Muscle layer of colon (tissue), 2 donors: ENCODE results near the gene PLEKHN1.
"Not testable (repeated sequence)": the region's sequence is repeated elsewhere in the genome, so short reads cannot be mapped to it uniquely, and the experiment has no call there.

ENCODE experiments used
- H3K27ac ChIP-seq: one replicate; pipeline ENCODE4 v1.7.0; 2013; ENCODE audit warnings: low read depth, mild to moderate bottlenecking, low read length, moderate library complexity
- H3K27me3 ChIP-seq, 2 donors: one replicate each; pipeline ENCODE4 v1.7.0; 2013; ENCODE audit warnings: low read length in 2 of 2, mild to moderate bottlenecking in 2 of 2; ENCODE audit not compliant: insufficient read depth in 2 of 2, control insufficient read depth in 1 of 2
- H3K36me3 ChIP-seq: one replicate; pipeline ENCODE4 v1.7.0; 2013; ENCODE audit warnings: mild to moderate bottlenecking, low read length; ENCODE audit not compliant: insufficient read depth
- H3K4me1 ChIP-seq: one replicate; pipeline ENCODE4 v1.7.0; 2013; ENCODE audit warnings: mild to moderate bottlenecking, low read length; ENCODE audit not compliant: insufficient read depth
- H3K4me3 ChIP-seq, 2 donors: one replicate each; pipeline ENCODE4 v1.7.0; 2013; ENCODE audit warnings: low read length in 2 of 2, low read depth in 1 of 2, mild to moderate bottlenecking in 1 of 2, moderate library complexity in 1 of 2
- H3K9ac ChIP-seq: one replicate; pipeline ENCODE4 v1.7.0; 2013; ENCODE audit warnings: low read length
- H3K9me3 ChIP-seq: one replicate; pipeline ENCODE4 v1.7.0; 2013; ENCODE audit warnings: mild to moderate bottlenecking, low read length
- donor health status: abdominal sarcoma.
- donor health status: Adenocarcinoma of cecum.

Gene PLEKHN1

DNA sequence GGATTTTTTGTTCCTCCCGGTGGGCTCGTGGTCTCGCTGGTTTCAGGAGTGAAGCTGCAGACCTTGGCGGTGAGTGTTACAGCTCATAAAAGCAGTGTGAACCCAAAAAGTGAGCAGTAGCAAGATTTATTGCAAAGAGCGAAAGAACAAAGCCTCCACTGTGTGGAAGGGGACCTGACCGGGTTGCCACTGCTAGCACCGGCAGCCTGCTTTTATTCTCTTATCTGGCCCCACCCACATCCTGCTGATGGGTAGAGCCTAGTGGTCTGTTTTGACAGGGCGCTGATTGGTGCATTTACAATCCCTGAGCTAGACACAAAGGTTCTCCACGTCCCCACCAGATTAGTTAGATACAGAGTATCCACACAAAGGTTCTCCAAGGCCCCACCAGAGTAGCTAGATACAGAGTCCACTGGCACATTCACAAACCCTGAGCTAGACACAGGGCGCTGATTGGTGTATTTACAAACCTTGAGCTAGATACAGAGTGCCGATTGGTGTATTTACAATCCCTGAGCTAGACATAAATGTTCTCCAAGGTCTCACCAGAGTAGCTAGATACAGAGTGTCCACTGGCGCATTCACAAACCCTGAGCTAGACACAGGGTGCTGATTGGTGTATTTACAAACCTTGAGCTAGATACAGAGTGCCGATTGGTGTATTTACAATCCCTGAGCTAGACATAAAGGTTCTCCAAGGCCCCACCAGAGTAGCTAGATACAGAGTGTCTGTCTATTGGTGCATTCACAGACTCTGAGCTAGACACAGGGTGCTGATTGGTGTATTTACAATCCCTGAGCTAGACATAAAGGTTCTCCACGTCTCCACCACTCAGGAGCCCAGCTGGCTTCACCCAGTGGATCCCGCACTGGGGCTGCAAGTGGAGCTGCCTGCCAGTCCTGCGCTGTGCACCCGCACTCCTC lies 51.4 kb downstream of the PLEKHN1 start:
- not testable (repeated sequence) for H3K9me3 ChIP-seq, H3K4me3 ChIP-seq, H3K36me3 ChIP-seq, H3K9ac ChIP-seq, H3K27ac ChIP-seq, H3K27me3 ChIP-seq
- peaks cover 18% of the 10 kb centered on the region for H3K4me1 ChIP-seq

DNA sequence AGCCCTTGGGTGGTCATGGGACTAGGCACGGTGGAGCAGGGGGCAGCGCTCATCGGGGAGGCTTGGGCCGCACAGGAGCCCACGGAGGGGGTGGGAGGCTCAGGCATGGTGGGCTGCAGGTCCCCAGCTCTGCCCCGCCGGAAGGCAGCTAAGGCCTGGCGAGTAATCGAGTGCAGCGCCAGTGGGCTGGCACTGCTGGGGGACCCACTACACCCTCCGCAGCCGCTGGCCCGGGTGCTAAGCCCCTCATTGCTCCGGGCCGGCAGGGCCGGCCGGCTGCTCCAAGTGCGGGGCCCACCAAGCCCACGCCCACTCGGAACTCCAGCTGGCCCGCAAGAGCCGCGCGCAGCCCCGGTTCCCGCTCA lies 52.0 kb downstream of the PLEKHN1 start:
- not testable (repeated sequence) for H3K9ac ChIP-seq, H3K36me3 ChIP-seq

DNA sequence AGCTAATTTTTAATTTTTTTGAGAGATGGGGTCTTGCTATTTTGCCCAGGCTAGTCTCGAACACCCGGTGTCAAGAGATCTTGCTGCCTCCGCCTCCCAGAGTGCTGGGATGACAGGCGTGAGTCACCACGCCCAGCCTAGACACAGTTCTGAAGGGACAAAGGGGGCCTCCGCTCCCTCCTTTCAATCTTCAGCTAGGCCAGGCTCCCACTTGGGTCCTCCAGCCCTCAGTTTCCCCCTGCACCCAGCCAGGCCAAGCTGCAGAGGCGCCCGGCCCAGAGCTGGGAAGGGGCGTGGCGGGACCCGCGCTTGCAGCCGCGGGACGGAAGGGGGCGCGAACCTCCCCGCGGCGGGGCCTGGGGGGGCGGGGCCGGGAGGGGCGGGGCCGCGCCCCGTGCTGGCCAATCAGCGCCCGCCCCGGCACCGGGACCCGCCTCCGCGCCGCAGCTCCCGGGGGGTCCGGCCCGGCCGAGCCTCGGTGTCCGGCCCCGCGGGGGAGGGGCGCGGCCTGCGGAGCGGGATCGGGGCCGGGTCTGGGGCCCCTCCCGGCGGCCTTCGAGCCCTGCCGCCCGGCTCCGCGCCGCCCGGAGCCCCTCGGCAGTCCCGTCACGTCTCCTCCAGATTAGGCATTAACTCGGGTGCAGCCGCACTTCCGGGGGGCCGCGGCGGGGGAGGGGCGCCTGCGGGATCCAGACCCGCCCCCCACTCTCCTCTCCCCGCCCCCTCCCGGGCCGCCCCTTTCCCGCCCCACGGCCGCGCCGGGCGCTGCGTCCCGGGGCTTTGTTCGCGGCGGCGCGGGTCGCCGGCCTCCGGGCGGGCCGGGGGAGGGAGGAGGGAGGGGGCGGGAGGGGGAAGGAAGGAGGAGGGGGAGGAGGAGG lies 53.1 kb downstream of the PLEKHN1 start:
- H3K4me1 ChIP-seq = peaks cover 8% of the 10 kb centered on the region
- peak overlapping the region; percentile 14 for H3K27ac ChIP-seq
- no peaks in the 10 kb centered on the region for H3K9me3 ChIP-seq
- H3K27me3 ChIP-seq = peaks cover 0 to 10% of the 10 kb centered on the region in 2 donors
- H3K4me3 ChIP-seq = peak overlapping the region in 1 of 2 donors; percentile 27
- H3K36me3 ChIP-seq = no peaks in the 10 kb centered on the region
- no peak overlapping the region for H3K9ac ChIP-seq

More for the DNA sequence above, 52.0 kb downstream of the PLEKHN1 start:
- not testable (repeated sequence) for H3K27me3 ChIP-seq, H3K27ac ChIP-seq, H3K4me3 ChIP-seq, H3K9me3 ChIP-seq
- peaks cover 16% of the 10 kb centered on the region for H3K4me1 ChIP-seq

DNA sequence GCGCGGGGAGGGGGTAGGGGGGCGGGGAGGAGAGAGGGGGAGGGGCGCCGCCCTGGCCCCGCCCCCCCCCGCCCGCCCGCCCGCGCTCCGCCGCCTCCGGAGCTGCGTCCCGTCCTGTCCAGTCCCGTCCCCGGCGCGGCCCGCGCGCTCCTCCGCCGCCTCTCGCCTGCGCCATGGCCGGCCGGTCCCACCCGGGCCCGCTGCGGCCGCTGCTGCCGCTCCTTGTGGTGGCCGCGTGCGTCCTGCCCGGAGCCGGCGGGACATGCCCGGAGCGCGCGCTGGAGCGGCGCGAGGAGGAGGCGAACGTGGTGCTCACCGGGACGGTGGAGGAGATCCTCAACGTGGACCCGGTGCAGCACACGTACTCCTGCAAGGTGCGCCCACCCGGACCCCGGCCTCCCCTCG lies 53.7 kb downstream of the PLEKHN1 start, which contains the start of gene AGRN:
TSS of gene AGRN (plus strand) at position 121 of the 405 bp plus-strand sequence. CDS start at position 174, 53 bp downstream.
- no peak within 1 kb of the TSS for H3K9ac ChIP-seq
- H3K9me3 ChIP-seq = no peaks in the 10 kb centered on the region
- peak within 1 kb of the TSS; percentile 14 for H3K27ac ChIP-seq
- no peaks in the 10 kb centered on the region for H3K36me3 ChIP-seq
- H3K4me1 ChIP-seq = peaks cover 7% of the 10 kb centered on the region
- peaks cover 0 to 12% of the 10 kb centered on the region in 2 donors for H3K27me3 ChIP-seq
- peak within 1 kb of the TSS; percentile 25 to 27 for H3K4me3 ChIP-seq

DNA sequence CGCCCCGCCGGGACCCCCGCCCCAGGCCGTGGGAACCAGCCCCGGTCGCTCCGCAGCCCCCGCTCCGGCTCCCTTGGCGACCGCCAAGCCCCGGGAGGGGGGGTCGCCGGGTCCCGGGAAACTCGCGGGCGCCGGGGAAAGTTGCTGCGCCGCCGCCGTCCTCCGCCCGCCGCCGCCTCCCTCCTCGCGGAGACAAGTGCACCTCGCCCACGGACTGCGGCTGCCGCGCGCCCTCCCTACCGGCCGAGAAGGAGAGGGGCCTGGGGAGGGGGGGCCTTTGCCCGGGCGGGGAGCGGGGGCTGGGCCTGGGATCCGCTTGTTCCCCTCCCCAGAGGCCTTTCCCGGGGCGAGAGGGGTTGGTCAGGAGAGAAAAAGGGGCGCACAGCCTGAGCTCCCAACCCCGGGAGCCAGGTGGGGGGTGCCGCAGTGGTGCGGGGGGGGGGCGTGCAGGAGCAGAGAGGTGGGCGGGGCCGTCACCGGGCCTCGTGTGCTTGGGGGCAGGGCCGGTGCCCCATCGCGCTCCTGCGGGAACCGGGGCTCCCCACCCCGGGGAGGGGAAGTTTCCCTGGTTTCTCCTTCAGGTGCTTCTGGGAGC lies 54.2 kb downstream of the PLEKHN1 start:
- peaks cover 0 to 12% of the 10 kb centered on the region in 2 donors for H3K27me3 ChIP-seq
- no peak overlapping the region for H3K27ac ChIP-seq
- no peak overlapping the region for H3K9ac ChIP-seq
- peaks cover 7% of the 10 kb centered on the region for H3K4me1 ChIP-seq
- no peaks in the 10 kb centered on the region for H3K9me3 ChIP-seq
- H3K36me3 ChIP-seq = no peaks in the 10 kb centered on the region
- peak overlapping the region in 1 of 2 donors; percentile 25 for H3K4me3 ChIP-seq

DNA sequence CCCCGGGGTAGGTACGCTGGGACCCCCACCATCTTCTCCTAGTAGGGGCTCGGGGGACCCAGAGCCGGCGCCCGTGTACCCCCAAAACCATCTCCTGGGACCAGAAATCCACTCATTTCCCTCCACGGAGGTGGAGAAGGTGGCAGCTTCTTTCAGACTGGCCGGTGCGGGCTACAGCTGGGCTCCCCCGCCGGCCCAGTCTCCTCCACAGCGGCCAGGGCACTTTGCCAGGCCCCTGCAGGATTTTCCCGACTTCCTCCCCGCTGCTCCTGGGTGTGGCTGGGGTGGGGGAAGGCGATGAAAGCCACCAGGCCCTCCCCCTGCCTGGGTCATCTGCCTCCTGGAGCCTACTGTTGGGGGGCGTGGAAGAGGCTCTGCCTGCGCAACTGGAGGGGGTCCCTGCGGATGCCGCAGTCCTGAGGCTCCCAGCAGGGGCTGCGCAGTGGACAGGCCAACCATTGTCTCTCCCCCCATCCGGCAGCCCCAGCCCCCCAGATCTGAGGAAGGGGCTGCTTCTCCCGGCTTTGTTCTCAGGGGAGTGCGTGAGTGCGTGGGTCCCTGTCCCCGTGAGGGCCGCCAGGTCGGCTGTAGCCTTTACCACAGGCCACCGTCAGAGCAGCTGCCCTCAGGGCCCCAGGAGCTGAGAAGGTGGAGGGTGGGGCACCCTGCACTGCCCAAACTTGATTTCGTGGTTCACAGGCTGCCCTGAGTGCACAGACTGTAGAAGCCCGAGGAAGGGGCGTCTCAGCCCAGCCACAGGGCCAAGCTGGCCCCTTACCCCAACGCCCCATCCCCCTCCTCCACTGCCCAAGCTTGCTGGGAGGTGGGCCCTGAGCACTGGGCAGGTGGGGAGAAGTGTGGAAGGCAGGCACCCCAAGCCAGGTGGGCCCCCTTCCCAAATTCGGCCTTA lies 55.0 kb downstream of the PLEKHN1 start:
- Histone ChIP-seq H3K4me3 (peak overlapping the region; percentile 14 to 25), H3K36me3 (no peaks in the 10 kb centered on the region), H3K27ac (no peak overlapping the region), H3K9me3 (no peaks in the 10 kb centered on the region), H3K27me3 (peaks cover 0 to 12% of the 10 kb centered on the region in 2 donors), H3K9ac (no peak overlapping the region), H3K4me1 (peaks cover 7% of the 10 kb centered on the region)

DNA sequence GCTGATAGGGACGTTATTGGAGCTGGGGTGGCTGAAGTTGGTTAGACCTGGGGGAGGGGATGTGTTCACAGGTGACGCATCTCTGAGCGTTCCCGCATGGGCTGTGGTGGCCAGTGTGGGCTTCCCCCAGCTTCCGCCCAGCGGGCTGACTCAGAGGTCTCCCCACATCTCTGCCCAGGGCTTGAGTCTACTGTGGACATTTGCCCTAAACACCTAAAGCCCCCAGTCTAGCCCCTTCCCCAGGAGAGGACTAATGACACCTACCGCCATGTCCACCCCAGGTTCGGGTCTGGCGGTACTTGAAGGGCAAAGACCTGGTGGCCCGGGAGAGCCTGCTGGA lies 55.6 kb downstream of the PLEKHN1 start:
- Histone ChIP-seq H3K36me3 (no peaks in the 10 kb centered on the region), H3K9ac (no peak overlapping the region), H3K9me3 (no peaks in the 10 kb centered on the region), H3K27ac (no peak overlapping the region), H3K27me3 (peaks cover 0 to 12% of the 10 kb centered on the region in 2 donors), H3K4me1 (peaks cover 7% of the 10 kb centered on the region), H3K4me3 (no peak overlapping the region)

DNA sequence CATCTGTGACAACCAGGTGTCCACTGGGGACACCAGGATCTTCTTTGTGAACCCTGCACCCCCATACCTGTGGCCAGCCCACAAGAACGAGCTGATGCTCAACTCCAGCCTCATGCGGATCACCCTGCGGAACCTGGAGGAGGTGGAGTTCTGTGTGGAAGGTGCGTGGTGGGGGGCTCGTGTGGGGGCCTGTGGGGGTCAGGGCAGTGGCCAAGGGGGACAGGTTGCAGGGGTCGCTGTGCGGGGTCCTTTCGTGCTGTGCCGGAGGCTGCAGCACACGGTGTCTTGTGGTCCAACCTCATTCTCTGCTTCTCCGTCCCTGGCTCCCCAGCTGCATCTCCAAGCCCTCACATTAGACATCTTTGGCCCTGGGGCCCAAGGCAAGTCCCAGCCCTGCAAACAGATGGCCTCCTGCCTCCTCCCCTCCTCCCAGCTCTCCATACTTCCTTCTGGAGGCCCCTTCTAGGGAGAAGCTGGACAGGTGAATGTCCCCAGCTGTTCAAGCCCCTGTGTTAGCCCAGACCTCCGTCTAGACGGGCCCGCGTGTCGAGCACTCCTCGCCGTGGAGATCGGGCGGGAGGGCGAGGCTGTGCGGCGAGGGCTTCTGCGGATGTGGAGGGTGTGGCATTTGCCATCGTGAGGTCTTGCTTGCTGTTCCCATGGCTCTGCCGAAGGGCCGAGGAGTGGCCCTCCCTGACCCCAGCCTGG lies 56.2 kb downstream of the PLEKHN1 start:
- Histone ChIP-seq H3K27ac (no peak overlapping the region), H3K4me3 (no peak overlapping the region), H3K36me3 (no peaks in the 10 kb centered on the region), H3K4me1 (peaks cover 7% of the 10 kb centered on the region), H3K27me3 (peaks cover 0 to 12% of the 10 kb centered on the region in 2 donors), H3K9me3 (no peaks in the 10 kb centered on the region), H3K9ac (no peak overlapping the region)

DNA sequence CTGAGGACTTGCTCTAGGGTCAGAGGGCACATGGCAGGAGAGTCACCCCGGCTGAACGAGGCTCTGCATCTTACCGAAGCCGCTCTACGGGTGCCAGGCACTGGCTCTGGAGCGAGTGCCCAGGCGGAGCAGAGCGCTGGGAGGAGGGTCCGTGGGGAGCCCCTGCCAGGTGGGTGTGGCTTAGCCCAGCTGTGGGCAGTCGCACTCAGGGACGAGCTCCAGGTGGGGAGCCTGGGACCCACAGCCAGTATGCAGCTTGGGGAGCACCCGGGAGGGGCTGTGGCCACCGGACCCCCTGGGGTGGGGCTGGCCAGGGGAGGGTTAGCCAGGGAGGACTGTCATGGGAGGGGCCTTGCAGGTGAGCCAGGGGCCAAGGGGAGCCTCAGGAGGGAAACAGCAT lies 57.4 kb downstream of the PLEKHN1 start:
- Histone ChIP-seq H3K9ac (no peak overlapping the region), H3K27ac (no peak overlapping the region), H3K4me3 (no peak overlapping the region), H3K36me3 (no peaks in the 10 kb centered on the region), H3K9me3 (no peaks in the 10 kb centered on the region), H3K4me1 (peaks cover 7% of the 10 kb centered on the region), H3K27me3 (peaks cover 0 to 12% of the 10 kb centered on the region in 2 donors)

DNA sequence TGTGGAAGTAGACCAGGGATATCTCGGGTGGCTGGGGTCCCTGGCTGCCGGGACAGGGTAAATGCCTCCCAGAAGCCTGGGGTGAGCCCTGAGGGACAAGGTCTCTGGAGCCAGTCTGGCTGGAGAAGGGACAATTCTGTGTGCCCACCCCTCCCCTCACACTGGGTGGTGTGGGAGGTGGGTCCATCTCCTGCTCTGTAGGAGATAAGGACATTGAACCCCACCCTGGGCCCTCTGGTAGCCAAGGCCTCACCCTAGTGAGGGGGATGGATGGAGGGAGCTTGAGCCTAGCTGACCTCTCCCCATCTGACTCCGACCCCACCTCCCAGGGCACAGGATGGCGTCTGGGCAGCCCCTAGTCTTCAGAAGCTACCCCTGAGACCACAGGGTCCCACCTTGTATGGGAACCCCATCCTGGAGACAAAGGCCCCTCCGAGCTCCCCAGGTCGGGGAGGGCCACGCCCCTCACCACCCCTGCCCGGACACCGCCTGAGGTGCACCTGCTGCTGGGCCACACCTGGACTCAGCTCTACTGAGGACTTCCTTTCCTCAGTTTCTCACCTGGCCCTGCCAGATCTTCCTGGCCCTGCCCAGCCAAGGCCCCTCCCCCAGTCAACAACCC lies 58.0 kb downstream of the PLEKHN1 start:
- Histone ChIP-seq H3K9me3 (no peaks in the 10 kb centered on the region), H3K4me1 (peaks cover 7% of the 10 kb centered on the region), H3K27me3 (peaks cover 0 to 12% of the 10 kb centered on the region in 2 donors), H3K9ac (no peak overlapping the region), H3K36me3 (no peaks in the 10 kb centered on the region), H3K27ac (no peak overlapping the region), H3K4me3 (no peak overlapping the region)
